Measurements from ENCODE around the gene SYT1. TPM values are rescaled to one million over a fixed set of nuclear protein-coding genes. Genes with fewer than 3 reads are reported as not detected.
"Not testable (repeated sequence)": the region's sequence is repeated elsewhere in the genome, so short reads cannot be mapped to it uniquely, and the experiment has no call there.

The SYT1 gene
- total RNA-seq, 2 donors from 2014 or later, result 1.3 to 1.9 TPM

- no peak for ATAC-seq (ENCODE audit: insufficient number of reproducible peaks, low FRiP score, low read depth)
- DNase-seq (ENCODE audit: low spot score), result no peak
- no peaks in the 10 kb centered on the region for H3K4me1 ChIP-seq (ENCODE audit: control insufficient read depth in 1 of 2, low read depth in 2 of 2)
- H3K4me3 ChIP-seq, result no peak overlapping the region
- H3K9me3 ChIP-seq, result no peaks in the 10 kb centered on the region
- TF ChIP-seq CTCF (IDR thresholded peaks at IDR 0.05), result no peak
- no peak overlapping the region for H3K27ac ChIP-seq
- H3K36me3 ChIP-seq, result no peaks in the 10 kb centered on the region
- H3K27me3 ChIP-seq (replicated peaks; ENCODE audit: insufficient read depth), result no peaks in the 10 kb centered on the region
These were observed 156.4 kb downstream of the SYT1 start for GRCh38 chr12:79021021-79021420.

GRCh38 chr12:79023261-79023660 lies 158.7 kb downstream of the SYT1 start:
- Histone ChIP-seq H3K4me1 (ENCODE audit: control insufficient read depth in 1 of 2, low read depth in 2 of 2) (no peaks in the 10 kb centered on the region), H3K9me3 (no peaks in the 10 kb centered on the region), H3K36me3 (no peaks in the 10 kb centered on the region), H3K27me3 (replicated peaks; ENCODE audit: insufficient read depth) (no peaks in the 10 kb centered on the region), H3K4me3 (no peak overlapping the region), H3K27ac (no peak overlapping the region)
- DNase-seq (ENCODE audit: low spot score), result no peak
- no peak for ATAC-seq (ENCODE audit: insufficient number of reproducible peaks, low FRiP score, low read depth)
- no peak for TF ChIP-seq CTCF (IDR thresholded peaks at IDR 0.05)

- Histone ChIP-seq H3K27me3 (replicated peaks; ENCODE audit: insufficient read depth) (no peaks in the 10 kb centered on the region), H3K9me3 (no peaks in the 10 kb centered on the region), H3K36me3 (no peaks in the 10 kb centered on the region), H3K27ac (no peak overlapping the region), H3K4me3 (no peak overlapping the region), H3K4me1 (ENCODE audit: control insufficient read depth in 1 of 2, low read depth in 2 of 2) (no peaks in the 10 kb centered on the region)
- ATAC-seq (ENCODE audit: insufficient number of reproducible peaks, low FRiP score, low read depth) (no peak), DNase-seq (ENCODE audit: low spot score) (no peak)
- TF ChIP-seq CTCF (IDR thresholded peaks at IDR 0.05), result no peak
These were observed 159.2 kb downstream of the SYT1 start for GRCh38 chr12:79023784-79024183.

- no peaks in the 10 kb centered on the region for H3K36me3 ChIP-seq
- no peak for ATAC-seq (ENCODE audit: insufficient number of reproducible peaks, low FRiP score, low read depth)
- H3K9me3 ChIP-seq, result no peaks in the 10 kb centered on the region
- no peak for DNase-seq (ENCODE audit: low spot score)
- TF ChIP-seq CTCF (IDR thresholded peaks at IDR 0.05), result no peak
- no peaks in the 10 kb centered on the region for H3K4me1 ChIP-seq (ENCODE audit: control insufficient read depth in 1 of 2, low read depth in 2 of 2)
- no peaks in the 10 kb centered on the region for H3K27me3 ChIP-seq (replicated peaks; ENCODE audit: insufficient read depth)
- H3K27ac ChIP-seq, result no peak overlapping the region
- no peak overlapping the region for H3K4me3 ChIP-seq
These were observed 169.2 kb downstream of the SYT1 start for GRCh38 chr12:79033788-79034187.

- H3K27me3 ChIP-seq (replicated peaks; ENCODE audit: insufficient read depth); H3K27ac ChIP-seq; DNase-seq (ENCODE audit: low spot score); H3K36me3 ChIP-seq; H3K9me3 ChIP-seq; ATAC-seq (ENCODE audit: insufficient number of reproducible peaks, low FRiP score, low read depth); H3K4me3 ChIP-seq; H3K4me1 ChIP-seq (ENCODE audit: control insufficient read depth in 1 of 2, low read depth in 2 of 2): not testable (repeated sequence)
These were observed 180.2 kb downstream of the SYT1 start for GRCh38 chr12:79044748-79045147.

- H3K4me1 ChIP-seq (ENCODE audit: control insufficient read depth in 1 of 2, low read depth in 2 of 2); ATAC-seq (ENCODE audit: insufficient number of reproducible peaks, low FRiP score, low read depth); DNase-seq (ENCODE audit: low spot score); H3K4me3 ChIP-seq; H3K36me3 ChIP-seq; H3K27ac ChIP-seq; H3K9me3 ChIP-seq; H3K27me3 ChIP-seq (replicated peaks; ENCODE audit: insufficient read depth): not testable (repeated sequence)
These were observed 180.7 kb downstream of the SYT1 start for GRCh38 chr12:79045149-79045703.

All from thoracic aorta (tissue), 2 donors.